Mesodermal cell (in vitro differentiated cells): ENCODE measurements around the gene SORCS2.

Experiments
- H3K27ac ChIP-seq: 2 replicates; pipeline ENCODE4 v1.7.0; 2013; ENCODE audit warnings: mild to moderate bottlenecking, low read depth, low read length, moderate library complexity; ENCODE audit not compliant: severe bottlenecking
- H3K36me3 ChIP-seq: 2 replicates; pipeline ENCODE4 v1.7.1; 2013; ENCODE audit warnings: mild to moderate bottlenecking, low read length, moderate library complexity; ENCODE audit not compliant: control insufficient read depth, insufficient read depth
- H3K4me1 ChIP-seq: one replicate; pipeline ENCODE4 v1.7.1; 2013; ENCODE audit warnings: mild to moderate bottlenecking, low read length; ENCODE audit not compliant: insufficient read depth, control insufficient read depth, poor library complexity, severe bottlenecking
- H3K4me3 ChIP-seq: 2 replicates; pipeline ENCODE4 v1.7.0; 2013; ENCODE audit warnings: low read length, control low read depth, mild to moderate bottlenecking; ENCODE audit not compliant: insufficient read depth, poor library complexity, severe bottlenecking; ENCODE audit errors: extremely low read depth
- H3K9me3 ChIP-seq: 2 replicates; pipeline ENCODE4 v1.7.1; 2013; ENCODE audit warnings: mild to moderate bottlenecking, low read length, moderate library complexity; ENCODE audit not compliant: control insufficient read depth
- WGBS, 2 experiments: methylation state at CpG; one replicate each; pipeline ENCODE4 v1.1.5; 2013; ENCODE audit warnings: missing lambda C conversion rate in 2 of 2; ENCODE audit not compliant: insufficient coverage in 2 of 2; 5-methylcytosine and 5-hydroxymethylcytosine counted together

Gene SORCS2

DNA sequence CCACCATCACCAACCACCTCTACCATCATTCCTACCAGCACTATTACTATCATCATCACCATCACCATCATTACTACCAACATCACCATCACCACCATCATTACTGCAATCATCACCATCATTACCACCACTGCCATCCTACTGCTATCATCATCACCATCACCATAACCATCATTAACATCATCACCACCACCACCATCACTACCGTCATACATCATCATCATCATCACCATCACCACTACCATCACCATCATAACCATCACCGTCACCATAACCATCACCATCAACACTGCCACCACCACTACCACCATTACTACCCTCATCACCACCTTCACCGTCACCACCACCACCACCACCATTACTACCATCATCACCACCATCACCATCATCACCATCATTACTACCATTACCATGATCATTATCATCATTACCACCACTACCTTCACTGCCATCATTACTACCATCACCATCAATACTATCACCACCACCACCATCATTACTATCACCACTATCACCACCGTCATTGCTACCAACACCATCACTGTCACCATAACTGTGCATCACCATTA, 170.6 kb downstream of the SORCS2 start:
- no peak overlapping the region for H3K4me3 ChIP-seq
- WGBS, 2 experiments, result 89 to 95% methylated on average over 3 to 4 of the region's 4 CpGs
- H3K27ac ChIP-seq, result no peak overlapping the region
- peaks cover 6% of the 10 kb centered on the region for H3K4me1 ChIP-seq
- no peaks in the 10 kb centered on the region for H3K9me3 ChIP-seq
- H3K36me3 ChIP-seq, result no peaks in the 10 kb centered on the region

DNA sequence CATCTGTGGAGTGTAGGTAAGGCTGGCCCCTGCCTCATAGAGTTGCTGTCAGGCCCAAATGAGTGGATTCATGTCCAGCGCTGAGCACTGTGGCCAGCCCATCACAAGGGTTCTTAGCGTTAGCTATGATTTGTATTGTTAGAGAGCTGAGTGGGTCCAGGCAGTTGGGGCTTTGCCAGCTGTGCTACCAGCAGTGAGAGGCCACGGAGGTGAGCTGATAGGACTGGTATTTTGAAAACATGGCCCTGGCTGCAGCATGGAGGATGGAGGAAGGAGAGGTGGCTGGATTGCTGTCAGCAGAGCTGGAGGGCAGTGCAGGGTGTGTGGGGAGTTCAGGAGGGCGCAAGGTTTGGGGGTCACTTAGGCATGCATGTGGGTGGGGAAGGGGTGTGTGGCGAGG, 172.6 kb downstream of the SORCS2 start:
- Histone ChIP-seq H3K4me3 (no peak overlapping the region), H3K27ac (no peak overlapping the region), H3K36me3 (no peaks in the 10 kb centered on the region), H3K4me1 (no peaks in the 10 kb centered on the region), H3K9me3 (no peaks in the 10 kb centered on the region)
- WGBS, 2 experiments, result 72 to 87% methylated on average over 3 to 5 of the region's 5 CpGs

DNA sequence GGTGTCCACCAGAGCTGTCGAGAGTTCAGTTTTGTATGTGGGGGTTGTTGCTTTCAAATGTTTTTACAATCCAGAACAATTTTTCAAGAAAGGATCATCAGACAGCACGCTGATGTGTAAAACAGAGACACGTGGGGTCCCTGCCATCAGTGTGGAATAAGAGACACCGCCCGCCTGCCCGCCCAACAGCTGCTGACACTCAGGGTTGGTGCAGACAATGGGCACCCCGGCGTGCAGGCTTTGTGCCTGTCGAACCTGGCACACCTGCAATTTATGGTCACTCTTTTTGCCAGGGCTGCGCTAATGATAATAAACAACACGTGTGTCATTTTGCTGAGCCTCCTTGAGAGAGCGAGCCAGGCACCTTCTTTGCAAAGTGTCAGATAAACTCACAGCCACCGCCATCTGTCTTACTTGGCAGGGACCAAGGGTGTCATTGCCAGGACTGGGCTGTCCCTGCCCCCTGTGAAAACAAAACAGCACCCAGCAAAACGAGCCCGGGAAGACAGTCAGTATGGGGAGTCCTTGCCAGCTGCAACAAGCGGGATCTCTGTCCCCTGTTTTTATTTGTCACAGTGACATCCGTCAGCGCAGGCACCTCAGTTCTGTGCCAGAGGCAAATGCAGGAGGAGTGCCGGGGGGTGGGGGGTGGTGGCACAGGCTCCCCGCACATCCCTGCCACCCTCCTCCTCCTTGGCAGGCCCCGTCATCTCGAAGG, 173.3 kb downstream of the SORCS2 start:
- 87 to 89% methylated on average over 16 of the region's 22 CpGs for WGBS, 2 experiments
- Histone ChIP-seq H3K9me3 (no peaks in the 10 kb centered on the region), H3K4me1 (no peaks in the 10 kb centered on the region), H3K4me3 (no peak overlapping the region), H3K36me3 (no peaks in the 10 kb centered on the region), H3K27ac (no peak overlapping the region)

DNA sequence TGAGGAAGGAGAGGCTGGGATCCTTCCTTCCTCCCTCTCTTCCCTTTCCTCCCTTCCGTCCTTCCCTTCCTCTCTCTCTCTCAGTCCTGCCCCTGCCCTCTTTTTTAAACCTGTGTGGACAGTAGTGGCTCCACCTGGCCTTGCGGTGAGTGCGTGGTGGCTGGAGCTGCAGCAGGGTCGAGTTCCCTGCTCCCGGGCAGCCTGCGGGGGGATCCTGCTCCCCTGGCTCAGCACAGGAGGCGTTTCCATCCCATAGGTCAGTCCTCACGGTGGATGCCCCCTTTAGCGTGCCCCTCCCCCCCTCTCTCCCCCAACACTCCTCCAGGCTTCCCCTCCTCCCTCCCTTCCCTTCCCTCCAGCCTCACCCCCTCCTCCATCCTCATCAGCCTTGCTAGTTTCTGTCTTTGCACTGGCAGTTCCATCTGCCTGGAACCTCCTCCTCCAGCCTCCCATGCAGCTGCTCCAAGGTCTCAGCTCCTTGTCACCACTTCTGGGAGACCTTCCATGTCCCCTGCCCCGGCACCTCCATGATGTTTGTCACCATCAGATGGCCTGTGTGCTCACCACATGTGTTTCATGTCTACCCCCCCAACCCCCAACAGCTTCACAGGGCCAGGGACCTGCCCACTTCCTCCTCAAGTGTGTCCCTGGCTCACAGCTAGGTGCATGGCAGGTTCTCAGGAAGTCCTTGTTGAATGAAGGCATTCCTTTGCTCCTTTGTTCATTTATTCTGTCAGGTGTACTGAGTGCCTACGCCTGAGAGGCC, 174.0 kb downstream of the SORCS2 start:
- Histone ChIP-seq H3K27ac (no peak overlapping the region), H3K4me1 (no peaks in the 10 kb centered on the region), H3K9me3 (no peaks in the 10 kb centered on the region), H3K36me3 (no peaks in the 10 kb centered on the region), H3K4me3 (no peak overlapping the region)
- 37 to 43% methylated on average over 9 to 10 of the region's 11 CpGs for WGBS, 2 experiments

DNA sequence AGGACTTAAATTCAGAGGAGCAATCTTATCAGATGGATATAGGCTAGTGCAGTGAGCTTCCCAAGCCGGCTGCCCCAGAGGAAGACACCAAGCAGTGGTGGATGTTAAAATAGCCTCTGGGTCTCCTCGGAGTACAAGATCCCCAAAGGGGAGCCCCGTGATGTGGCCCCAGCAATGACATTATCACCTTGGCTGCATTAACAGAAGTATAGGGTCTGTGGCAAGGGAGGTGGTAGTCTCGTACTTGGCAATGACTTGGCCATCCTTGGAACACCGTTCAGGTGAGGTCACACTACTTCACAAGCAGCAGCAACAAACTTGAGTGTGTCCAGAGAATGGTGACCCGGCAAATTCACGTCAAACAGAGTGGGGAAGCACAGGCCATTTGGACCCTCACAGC, 174.6 kb downstream of the SORCS2 start:
- 80 to 90% methylated on average over 6 to 7 of the region's 7 CpGs for WGBS, 2 experiments
- Histone ChIP-seq H3K4me1 (no peaks in the 10 kb centered on the region), H3K9me3 (no peaks in the 10 kb centered on the region), H3K36me3 (no peaks in the 10 kb centered on the region), H3K4me3 (no peak overlapping the region), H3K27ac (no peak overlapping the region)

DNA sequence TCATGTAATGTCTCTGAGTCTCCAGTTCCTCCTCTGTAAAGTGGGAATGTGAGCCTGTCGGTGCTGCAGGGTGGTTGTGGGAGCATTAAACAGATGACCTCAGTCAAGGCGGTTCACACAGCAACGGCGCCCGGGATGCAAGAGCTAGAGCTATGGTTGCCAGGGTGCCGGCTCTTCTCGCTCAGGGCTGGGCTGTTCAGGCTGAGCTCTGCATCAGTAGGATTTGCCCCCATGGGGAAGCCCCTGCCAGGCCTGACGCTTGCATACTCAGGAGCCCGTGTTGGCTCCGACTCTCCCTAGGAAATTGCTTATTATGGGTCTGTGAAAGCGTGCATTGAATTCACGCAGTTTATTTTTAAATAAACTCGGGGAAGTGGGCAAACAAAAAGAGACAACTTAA, 175.1 kb downstream of the SORCS2 start:
- no peaks in the 10 kb centered on the region for H3K9me3 ChIP-seq
- no peaks in the 10 kb centered on the region for H3K36me3 ChIP-seq
- H3K4me1 ChIP-seq, result no peaks in the 10 kb centered on the region
- no peak overlapping the region for H3K27ac ChIP-seq
- no peak overlapping the region for H3K4me3 ChIP-seq
- 90 to 97% methylated on average over 8 to 12 of the region's 13 CpGs for WGBS, 2 experiments

DNA sequence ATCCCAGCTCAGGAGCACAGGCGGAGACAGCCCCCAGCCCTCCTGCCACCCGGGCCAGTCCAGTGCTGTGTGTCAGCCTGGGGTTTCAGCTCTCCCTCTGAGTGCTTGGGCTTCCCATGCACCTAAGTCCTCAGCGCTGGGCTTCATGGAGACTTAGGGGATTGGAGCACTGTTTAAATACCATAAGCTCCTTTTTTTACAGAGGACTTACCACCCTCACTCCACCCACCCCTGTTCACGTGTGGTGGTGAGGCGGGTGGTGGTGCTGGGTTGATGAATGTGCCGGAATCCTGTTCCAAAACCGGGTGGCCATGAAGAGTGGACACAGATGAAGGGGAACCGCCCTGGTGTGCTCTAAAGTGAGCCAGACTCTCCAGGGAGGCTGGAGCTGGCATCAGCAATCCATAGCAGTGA, 175.5 kb downstream of the SORCS2 start:
- Histone ChIP-seq H3K27ac (no peak overlapping the region), H3K4me1 (no peaks in the 10 kb centered on the region), H3K36me3 (no peaks in the 10 kb centered on the region), H3K4me3 (no peak overlapping the region), H3K9me3 (no peaks in the 10 kb centered on the region)
- 86% methylated on average over 5 of the region's 8 CpGs for WGBS, 2 experiments

GRCh38 chr4:7368296-7368695, 176.0 kb downstream of the SORCS2 start:
- Histone ChIP-seq H3K27ac (no peak overlapping the region), H3K9me3 (no peaks in the 10 kb centered on the region), H3K36me3 (no peaks in the 10 kb centered on the region), H3K4me1 (no peaks in the 10 kb centered on the region), H3K4me3 (no peak overlapping the region)
- 93 to 100% methylated on average over 2 to 7 of the region's 7 CpGs for WGBS, 2 experiments

GRCh38 chr4:7369511-7369910, 177.2 kb downstream of the SORCS2 start:
- no peak overlapping the region for H3K27ac ChIP-seq
- H3K4me3 ChIP-seq, result no peak overlapping the region
- no peaks in the 10 kb centered on the region for H3K4me1 ChIP-seq
- H3K36me3 ChIP-seq, result no peaks in the 10 kb centered on the region
- WGBS, 2 experiments, result 87 to 93% methylated on average over 10 to 11 of the region's 13 CpGs
- H3K9me3 ChIP-seq, result no peaks in the 10 kb centered on the region

DNA sequence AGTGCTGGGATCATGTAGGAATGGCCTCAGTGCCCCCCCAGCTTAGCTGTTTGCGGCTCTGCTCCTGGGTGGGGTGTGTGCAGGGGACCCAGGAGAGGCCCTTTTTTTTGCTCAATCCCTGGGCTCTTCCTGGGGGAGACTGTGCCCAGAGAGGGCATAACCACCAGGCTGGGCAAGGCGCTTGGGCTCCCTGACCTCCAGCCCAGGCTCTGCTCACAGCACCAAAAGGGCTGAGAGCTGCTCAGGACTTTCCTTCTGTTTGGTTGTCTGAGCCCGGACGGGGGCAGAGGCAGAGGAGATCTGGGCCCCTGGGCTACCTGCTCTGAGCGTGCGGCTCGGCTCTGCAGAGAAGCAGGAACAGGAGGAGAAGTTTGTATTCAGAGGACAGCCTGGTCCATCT, 177.7 kb downstream of the SORCS2 start:
- Histone ChIP-seq H3K9me3 (no peaks in the 10 kb centered on the region), H3K36me3 (no peaks in the 10 kb centered on the region), H3K27ac (no peak overlapping the region), H3K4me1 (no peaks in the 10 kb centered on the region), H3K4me3 (no peak overlapping the region)
- 77 to 93% methylated on average over 3 to 7 of the region's 7 CpGs for WGBS, 2 experiments
